HUES64 (cell line): Measurements from ENCODE around the gene CLRN2.

Source experiments
- H3K27ac ChIP-seq: 2 replicates; pipeline ENCODE4 v1.7.0; 2013; ENCODE audit warnings: low read depth, low read length, inconsistent platforms
- H3K27me3 ChIP-seq: 2 replicates; pipeline ENCODE4 v1.6.1; 2013; ENCODE audit warnings: mild to moderate bottlenecking, low read length; ENCODE audit not compliant: insufficient read depth
- H3K36me3 ChIP-seq: 2 replicates; pipeline ENCODE4 v1.6.1; 2013; ENCODE audit warnings: mild to moderate bottlenecking, low read length; ENCODE audit not compliant: insufficient read depth
- H3K4me1 ChIP-seq: 2 replicates; pipeline ENCODE4 v1.6.1; 2013; ENCODE audit warnings: mild to moderate bottlenecking, low read length, moderate library complexity; ENCODE audit not compliant: insufficient read depth
- H3K4me3 ChIP-seq: 2 replicates; pipeline ENCODE4 v1.5.1; 2013; ENCODE audit warnings: mild to moderate bottlenecking, low read length, moderate library complexity
- H3K9ac ChIP-seq: 2 replicates; pipeline ENCODE4 v1.6.1; 2013; ENCODE audit warnings: mild to moderate bottlenecking, low read depth, low read length
- H3K9me3 ChIP-seq: 2 replicates; pipeline ENCODE4 v1.6.1; 2013; ENCODE audit warnings: low read depth, low read length; ENCODE audit not compliant: insufficient read depth
- WGBS: fragments of 150-250, 120-280 bp; methylation state at CpG from one replicate; pipeline ENCODE4 v1.1.7; 2013; ENCODE audit warnings: missing lambda C conversion rate; 5-methylcytosine and 5-hydroxymethylcytosine counted together

The CLRN2 gene

GRCh38 chr4:17550549-17550948, 35.6 kb downstream of the CLRN2 start:
- H3K9ac ChIP-seq, result no peak overlapping the region
- H3K4me3 ChIP-seq, result no peak overlapping the region
- H3K36me3 ChIP-seq, result no peaks in the 10 kb centered on the region
- peaks cover 16% of the 10 kb centered on the region for H3K27me3 ChIP-seq
- H3K9me3 ChIP-seq, result no peaks in the 10 kb centered on the region
- H3K4me1 ChIP-seq, result no peaks in the 10 kb centered on the region
- no peak overlapping the region for H3K27ac ChIP-seq
- 91% methylated on average over 3 of the region's 3 CpGs for WGBS

GRCh38 chr4:17552427-17552826, 37.5 kb downstream of the CLRN2 start:
- no peaks in the 10 kb centered on the region for H3K9me3 ChIP-seq
- WGBS, result 89% methylated on average over 5 of the region's 5 CpGs
- H3K27me3 ChIP-seq, result peaks cover 13% of the 10 kb centered on the region; the same call in 1 of the 2 replicates
- no peak overlapping the region for H3K27ac ChIP-seq
- no peaks in the 10 kb centered on the region for H3K4me1 ChIP-seq
- H3K9ac ChIP-seq, result no peak overlapping the region
- no peak overlapping the region for H3K4me3 ChIP-seq
- H3K36me3 ChIP-seq, result no peaks in the 10 kb centered on the region

GRCh38 chr4:17554568-17554967, 39.6 kb downstream of the CLRN2 start:
- Histone ChIP-seq H3K36me3 (no peaks in the 10 kb centered on the region), H3K9me3 (no peaks in the 10 kb centered on the region), H3K4me3 (no peak overlapping the region), H3K27me3 (peaks cover 13% of the 10 kb centered on the region; the same call in 1 of the 2 replicates), H3K4me1 (no peaks in the 10 kb centered on the region), H3K9ac (no peak overlapping the region), H3K27ac (no peak overlapping the region)
- 80% methylated on average over 4 of the region's 4 CpGs for WGBS

- H3K27ac ChIP-seq, result no peak overlapping the region
- no peaks in the 10 kb centered on the region for H3K36me3 ChIP-seq
- H3K9ac ChIP-seq, result no peak overlapping the region
These were observed 41.5 kb downstream of the CLRN2 start for GRCh38 chr4:17556498-17556897.

GRCh38 chr4:17557880-17558279, 42.9 kb downstream of the CLRN2 start:
- Histone ChIP-seq H3K4me3 (no peak overlapping the region), H3K27ac (no peak overlapping the region), H3K9ac (no peak overlapping the region), H3K9me3 (no peaks in the 10 kb centered on the region), H3K4me1 (no peaks in the 10 kb centered on the region), H3K27me3 (peaks cover 13% of the 10 kb centered on the region; the same call in 1 of the 2 replicates), H3K36me3 (no peaks in the 10 kb centered on the region)
- WGBS, result 87% methylated on average over 4 of the region's 5 CpGs

More at GRCh38 chr4:17556498-17556897, 41.5 kb downstream of the CLRN2 start:
- H3K4me1 ChIP-seq, result no peaks in the 10 kb centered on the region
- H3K9me3 ChIP-seq, result no peaks in the 10 kb centered on the region
- H3K27me3 ChIP-seq, result peaks cover 13% of the 10 kb centered on the region; the same call in 1 of the 2 replicates
- H3K4me3 ChIP-seq, result no peak overlapping the region

GRCh38 chr4:17558941-17559708, 44.2 kb downstream of the CLRN2 start:
- Histone ChIP-seq H3K27me3 (peaks cover 13% of the 10 kb centered on the region; the same call in 1 of the 2 replicates), H3K36me3 (no peaks in the 10 kb centered on the region), H3K9ac (no peak overlapping the region), H3K4me3 (no peak overlapping the region), H3K27ac (no peak overlapping the region), H3K4me1 (no peaks in the 10 kb centered on the region), H3K9me3 (no peaks in the 10 kb centered on the region)
- WGBS, result 93% methylated on average over 4 of the region's 4 CpGs

GRCh38 chr4:17559709-17560048, 44.7 kb downstream of the CLRN2 start:
- WGBS, result 97% methylated on average over 3 of the region's 3 CpGs
- Histone ChIP-seq H3K9ac (no peak overlapping the region), H3K27me3 (peaks cover 13% of the 10 kb centered on the region; the same call in 1 of the 2 replicates), H3K36me3 (no peaks in the 10 kb centered on the region), H3K4me3 (no peak overlapping the region), H3K9me3 (no peaks in the 10 kb centered on the region), H3K27ac (no peak overlapping the region), H3K4me1 (no peaks in the 10 kb centered on the region)

GRCh38 chr4:17560065-17560673, 45.2 kb downstream of the CLRN2 start:
- Histone ChIP-seq H3K27me3 (peaks cover 8% of the 10 kb centered on the region; the same call in 1 of the 2 replicates), H3K4me1 (no peaks in the 10 kb centered on the region), H3K9me3 (no peaks in the 10 kb centered on the region), H3K36me3 (no peaks in the 10 kb centered on the region), H3K4me3 (no peak overlapping the region), H3K27ac (no peak overlapping the region), H3K9ac (no peak overlapping the region)
- 93% methylated on average over 6 of the region's 6 CpGs for WGBS

- Histone ChIP-seq H3K9ac (0 out of 2 replicates have a peak overlapping the region, but pooled peaks have one; percentile 14), H3K27me3 (no peaks in the 10 kb centered on the region), H3K9me3 (no peaks in the 10 kb centered on the region), H3K4me3 (no peak overlapping the region), H3K4me1 (no peaks in the 10 kb centered on the region), H3K36me3 (no peaks in the 10 kb centered on the region), H3K27ac (no peak overlapping the region)
- WGBS, result 89% methylated on average over 8 of the region's 8 CpGs
These were observed 46.4 kb downstream of the CLRN2 start for GRCh38 chr4:17561195-17561909.

- Histone ChIP-seq H3K27me3 (no peaks in the 10 kb centered on the region), H3K4me1 (no peaks in the 10 kb centered on the region), H3K9me3 (no peaks in the 10 kb centered on the region), H3K9ac (no peak overlapping the region), H3K4me3 (no peak overlapping the region), H3K36me3 (no peaks in the 10 kb centered on the region), H3K27ac (no peak overlapping the region)
- 88% methylated on average over 1 of the region's 1 CpG for WGBS
These were observed 47.2 kb downstream of the CLRN2 start for GRCh38 chr4:17562157-17562556.

GRCh38 chr4:17565846-17566245, 50.9 kb downstream of the CLRN2 start:
- H3K9me3 ChIP-seq, result no peaks in the 10 kb centered on the region
- WGBS, result 89% methylated on average over 3 of the region's 3 CpGs
- H3K9ac ChIP-seq, result no peak overlapping the region
- H3K36me3 ChIP-seq, result no peaks in the 10 kb centered on the region
- H3K4me1 ChIP-seq, result no peaks in the 10 kb centered on the region
- no peak overlapping the region for H3K27ac ChIP-seq
- H3K27me3 ChIP-seq, result no peaks in the 10 kb centered on the region
- H3K4me3 ChIP-seq, result no peak overlapping the region
